Right atrium auricular region (tissue), 2 donors: ENCODE results near the gene DCST1. TPM values are rescaled to one million over a fixed set of nuclear protein-coding genes. Genes with fewer than 3 reads are reported as not detected.
A peak's percentile ranks its signal among the peaks of the same experiment; 100 is the strongest.
"Not testable (repeated sequence)": the region's sequence is repeated elsewhere in the genome, so short reads cannot be mapped to it uniquely, and the experiment has no call there.

Experiments
- DNase-seq: peaks from one replicate; pipeline ENCODE4 v3.0.0-alpha.2; 2019; ENCODE audit warnings: low spot score
- H3K27ac ChIP-seq, 2 donors: fragments of 200-600 bp; sonication (generic); 1 replicate in 1 of 2; 2 replicates in 1 of 2; pipeline ENCODE4 v1.5.1; 2016 to 2019
- H3K27me3 ChIP-seq, 2 donors: fragments of 200-600 bp; sonication (generic); one replicate each; pipeline versions ENCODE4 v1.5.1 to v1.6.0; 2017 to 2019
- H3K36me3 ChIP-seq: fragments of 200-600 bp; sonication (generic); one replicate; pipeline ENCODE4 v1.5.1; 2016
- H3K4me1 ChIP-seq, 2 donors: fragments of 200-600 bp; sonication (generic); one replicate each; pipeline versions ENCODE4 v1.5.1 to v1.6.0; 2017 to 2019
- H3K4me3 ChIP-seq, 2 donors: fragments of 200-600 bp; sonication (generic); 1 replicate in 1 of 2; 2 replicates in 1 of 2; pipeline ENCODE4 v1.5.1; 2017 to 2019; ENCODE audit warnings: mild to moderate bottlenecking in 1 of 2, moderate library complexity in 1 of 2
- H3K9me3 ChIP-seq, 2 donors: fragments of 200-600 bp; sonication (generic); one replicate each; pipeline ENCODE4 v1.5.1; 2019
- CTCF ChIP-seq, 2 donors: fragments of 200-600 bp; sonication (generic); IDR thresholded peaks; one replicate each; pipeline ENCODE4 v1.5.1; 2019; ENCODE audit warnings: antibody characterized with exemption in 2 of 2
- total RNA-seq, 2 donors: library from RNA; depleted of rRNA; stranded (reverse); fragments of >200 nt; gene quantifications; one replicate each; pipeline ENCODE4 v1.1.0, GENCODE V29; 2016

The DCST1 gene
- total RNA-seq, 2 donors from 2014 or later, result not detected

GRCh38 chr1:154995301-154995983, 38.2 kb upstream of the DCST1 start:
- not testable (repeated sequence) for H3K36me3 ChIP-seq, H3K27me3 ChIP-seq, H3K4me3 ChIP-seq, H3K9me3 ChIP-seq, DNase-seq, H3K27ac ChIP-seq
- peak in 1 of 2 donors; percentile 51 for TF ChIP-seq CTCF (IDR thresholded peaks at IDR 0.05)
- peaks cover 0 to 18% of the 10 kb centered on the region in 2 donors for H3K4me1 ChIP-seq

GRCh38 chr1:154996966-154997701, 36.5 kb upstream of the DCST1 start:
- no peaks in the 10 kb centered on the region for H3K9me3 ChIP-seq
- no peaks in the 10 kb centered on the region for H3K36me3 ChIP-seq
- no peak for DNase-seq
- TF ChIP-seq CTCF (IDR thresholded peaks at IDR 0.05), result no peak
- H3K4me1 ChIP-seq, result peaks cover 0 to 19% of the 10 kb centered on the region in 2 donors
- no peak overlapping the region for H3K27ac ChIP-seq
- no peaks in the 10 kb centered on the region for H3K27me3 ChIP-seq
- no peak overlapping the region for H3K4me3 ChIP-seq

GRCh38 chr1:154998201-154998780, 35.3 kb upstream of the DCST1 start:
- TF ChIP-seq CTCF (IDR thresholded peaks at IDR 0.05), result no peak
- peak overlapping the region in 1 of 2 donors; percentile 98 for H3K27ac ChIP-seq
- H3K4me3 ChIP-seq, result no peak overlapping the region
- peaks cover 0 to 19% of the 10 kb centered on the region in 2 donors for H3K4me1 ChIP-seq
- no peaks in the 10 kb centered on the region for H3K36me3 ChIP-seq
- H3K27me3 ChIP-seq, result no peaks in the 10 kb centered on the region
- DNase-seq, result no peak
- no peaks in the 10 kb centered on the region for H3K9me3 ChIP-seq

GRCh38 chr1:154998818-154999570, 34.6 kb upstream of the DCST1 start:
- H3K4me3 ChIP-seq, result peak overlapping the region; percentile 87 to 92
- no peaks in the 10 kb centered on the region for H3K36me3 ChIP-seq
- no peaks in the 10 kb centered on the region for H3K9me3 ChIP-seq
- no peaks in the 10 kb centered on the region for H3K27me3 ChIP-seq
- peaks cover 0 to 22% of the 10 kb centered on the region in 2 donors for H3K4me1 ChIP-seq
- no peak for DNase-seq
- TF ChIP-seq CTCF (IDR thresholded peaks at IDR 0.05), result peak; percentile 75 to 82
- H3K27ac ChIP-seq, result peak overlapping the region; percentile 98 to 99

GRCh38 chr1:154999571-155000410, 33.8 kb upstream of the DCST1 start:
- H3K4me3 ChIP-seq, result peak overlapping the region; percentile 87 to 92
- no peak for TF ChIP-seq CTCF (IDR thresholded peaks at IDR 0.05)
- peak overlapping the region; percentile 98 to 99 for H3K27ac ChIP-seq
- H3K36me3 ChIP-seq, result no peaks in the 10 kb centered on the region
- H3K4me1 ChIP-seq, result peaks cover 0 to 30% of the 10 kb centered on the region in 2 donors
- H3K9me3 ChIP-seq, result no peaks in the 10 kb centered on the region
- no peaks in the 10 kb centered on the region for H3K27me3 ChIP-seq
- no peak for DNase-seq
